Measurements from ENCODE around the gene BTBD9.

The BTBD9 gene

DNA sequence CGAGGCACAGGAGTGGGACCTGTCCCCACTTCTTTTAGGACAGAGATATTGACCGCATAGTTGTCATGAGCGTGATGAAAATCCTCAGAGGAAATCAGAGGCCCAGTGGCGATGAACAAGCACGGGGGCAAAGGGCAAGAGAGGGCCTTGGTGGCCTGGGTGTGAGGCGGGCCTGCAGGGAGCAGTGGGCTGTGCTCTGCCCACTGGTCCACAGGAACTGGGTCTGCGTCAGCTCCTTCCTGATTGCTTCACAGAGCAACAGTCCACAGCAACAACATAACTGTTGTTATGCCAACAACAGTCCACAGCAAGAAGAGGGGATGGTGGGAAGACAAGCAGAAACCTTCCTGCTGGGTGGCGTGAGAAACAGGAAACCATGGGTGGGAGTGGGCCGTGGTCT is 484.6 kb downstream of the BTBD9 start:
- TF ChIP-seq, protein P1, sequence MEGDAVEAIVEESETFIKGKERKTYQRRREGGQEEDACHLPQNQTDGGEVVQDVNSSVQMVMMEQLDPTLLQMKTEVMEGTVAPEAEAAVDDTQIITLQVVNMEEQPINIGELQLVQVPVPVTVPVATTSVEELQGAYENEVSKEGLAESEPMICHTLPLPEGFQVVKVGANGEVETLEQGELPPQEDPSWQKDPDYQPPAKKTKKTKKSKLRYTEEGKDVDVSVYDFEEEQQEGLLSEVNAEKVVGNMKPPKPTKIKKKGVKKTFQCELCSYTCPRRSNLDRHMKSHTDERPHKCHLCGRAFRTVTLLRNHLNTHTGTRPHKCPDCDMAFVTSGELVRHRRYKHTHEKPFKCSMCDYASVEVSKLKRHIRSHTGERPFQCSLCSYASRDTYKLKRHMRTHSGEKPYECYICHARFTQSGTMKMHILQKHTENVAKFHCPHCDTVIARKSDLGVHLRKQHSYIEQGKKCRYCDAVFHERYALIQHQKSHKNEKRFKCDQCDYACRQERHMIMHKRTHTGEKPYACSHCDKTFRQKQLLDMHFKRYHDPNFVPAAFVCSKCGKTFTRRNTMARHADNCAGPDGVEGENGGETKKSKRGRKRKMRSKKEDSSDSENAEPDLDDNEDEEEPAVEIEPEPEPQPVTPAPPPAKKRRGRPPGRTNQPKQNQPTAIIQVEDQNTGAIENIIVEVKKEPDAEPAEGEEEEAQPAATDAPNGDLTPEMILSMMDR (IDR thresholded peaks at IDR 0.05; ENCODE audit: low read depth, low read length, missing control alignments): no peak
- DNase-seq (ENCODE audit: extremely low read depth, low read depth): no peak
- H3K4me3 ChIP-seq (replicated peaks; ENCODE audit: low read depth, low read length): no peak overlapping the region

DNA sequence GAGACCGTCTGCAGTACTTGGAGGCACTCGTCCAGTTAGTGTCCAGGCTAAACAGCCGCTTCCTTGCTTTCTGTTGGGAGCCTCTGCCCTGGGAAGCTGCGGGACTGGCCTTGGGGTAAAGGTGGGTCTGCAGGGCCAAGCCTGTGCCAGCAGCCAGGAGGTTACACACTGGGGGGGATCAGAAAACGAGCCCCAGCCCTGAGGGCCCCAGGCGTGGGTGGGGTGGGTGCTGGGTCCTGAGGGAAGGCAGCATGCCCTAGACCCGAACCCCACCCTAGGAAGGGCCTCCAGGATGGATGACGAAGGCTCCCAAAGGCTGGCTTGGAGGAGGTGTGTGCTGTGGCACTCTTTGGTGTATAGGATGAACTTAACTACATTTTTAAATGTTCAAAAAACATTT is 485.0 kb downstream of the BTBD9 start:
- H3K4me3 ChIP-seq (replicated peaks; ENCODE audit: low read depth, low read length): no peak overlapping the region
- TF ChIP-seq, protein P1 (IDR thresholded peaks at IDR 0.05; ENCODE audit: low read depth, low read length, missing control alignments): no peak
- DNase-seq (ENCODE audit: extremely low read depth, low read depth): no peak

DNA sequence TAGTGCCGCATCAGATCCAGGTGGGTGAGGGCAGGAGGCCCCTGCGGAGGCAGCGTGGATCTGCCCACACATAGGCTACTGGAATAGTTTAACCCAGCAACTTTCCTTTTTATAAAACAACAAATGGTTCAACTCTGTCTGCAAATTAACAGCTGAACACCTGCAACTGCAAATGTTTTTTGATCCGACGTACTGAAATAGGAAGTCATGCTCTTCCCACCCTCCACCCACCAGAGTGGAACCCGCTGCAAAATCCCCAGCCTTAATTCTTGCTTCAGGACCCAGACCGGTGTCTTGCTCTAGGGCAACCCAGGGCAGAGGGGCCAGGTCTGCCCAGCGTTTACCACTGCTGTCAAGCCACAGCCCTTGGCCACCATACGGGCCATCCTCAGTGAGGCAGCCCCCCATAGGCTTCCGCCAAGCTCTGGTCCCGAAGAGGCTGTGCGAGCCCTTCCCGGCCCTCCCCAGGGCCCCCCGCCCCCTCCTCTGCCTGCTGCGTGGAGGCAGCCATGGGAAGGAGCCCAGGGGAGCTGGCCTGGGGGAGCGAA is 485.9 kb downstream of the BTBD9 start:
- DNase-seq (ENCODE audit: extremely low read depth, low read depth): no peak
- TF ChIP-seq, protein P1 (IDR thresholded peaks at IDR 0.05; ENCODE audit: low read depth, low read length, missing control alignments): no peak
- no peak overlapping the region for H3K4me3 ChIP-seq (replicated peaks; ENCODE audit: low read depth, low read length)

DNA sequence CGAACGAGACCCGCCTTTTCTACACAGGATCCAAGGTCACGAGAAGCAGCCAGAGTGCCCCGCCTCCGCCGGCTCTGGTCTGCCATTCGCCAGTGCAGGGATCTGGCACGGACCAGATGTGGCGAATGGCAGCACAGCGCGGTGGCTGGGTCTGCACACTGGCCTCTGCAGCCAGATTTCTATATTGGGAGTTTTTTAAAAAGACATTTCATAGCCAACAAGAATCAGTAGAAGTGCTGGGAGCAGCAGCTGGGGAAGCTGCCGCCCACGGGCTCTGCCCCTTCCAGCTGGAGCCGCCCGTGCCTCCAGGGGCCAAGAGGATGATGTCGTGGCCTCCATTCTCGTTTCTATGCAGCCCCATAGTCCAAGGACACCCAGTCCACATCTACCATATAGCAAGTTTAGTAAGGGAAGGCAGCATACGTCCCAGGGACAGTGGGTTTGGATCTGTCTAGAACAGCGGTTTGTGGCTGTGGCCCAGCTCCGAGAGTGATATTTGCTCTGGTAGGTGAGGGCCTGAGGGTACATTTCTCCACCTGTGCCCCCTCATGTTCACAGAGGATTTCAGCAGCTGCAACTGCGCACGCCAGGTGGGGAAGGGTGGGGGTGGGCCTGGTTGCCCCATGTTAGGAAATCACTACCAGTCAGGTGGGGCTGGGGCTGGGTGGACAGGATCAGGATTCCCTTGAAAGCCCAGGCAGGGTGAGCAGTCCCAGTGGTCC is 486.5 kb downstream of the BTBD9 start:
- TF ChIP-seq, protein P1 (IDR thresholded peaks at IDR 0.05; ENCODE audit: low read depth, low read length, missing control alignments): no peak
- no peak for DNase-seq (ENCODE audit: extremely low read depth, low read depth)
- no peak overlapping the region for H3K4me3 ChIP-seq (replicated peaks; ENCODE audit: low read depth, low read length)

DNA sequence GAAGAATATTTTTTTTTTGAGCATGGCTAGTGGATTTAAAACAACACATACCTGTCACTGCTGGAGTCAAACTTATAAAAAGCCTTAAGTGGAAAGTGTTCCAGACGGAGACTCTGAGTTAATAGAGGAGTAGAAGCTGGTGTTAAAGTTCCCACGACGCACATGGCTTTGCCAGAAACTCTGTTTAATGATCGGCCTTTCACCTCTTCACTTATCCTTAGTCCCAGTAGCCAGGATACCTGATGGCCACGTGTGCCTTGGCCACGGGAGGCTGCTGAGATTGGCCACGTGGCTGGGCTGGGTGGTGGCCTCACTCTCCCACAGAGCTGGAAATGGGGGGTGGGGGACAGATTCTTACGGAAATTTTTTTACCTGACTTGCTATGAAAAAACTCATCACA is 487.1 kb downstream of the BTBD9 start:
- TF ChIP-seq, protein P1 (IDR thresholded peaks at IDR 0.05; ENCODE audit: low read depth, low read length, missing control alignments): no peak
- H3K4me3 ChIP-seq (replicated peaks; ENCODE audit: low read depth, low read length): no peak overlapping the region
- DNase-seq (ENCODE audit: extremely low read depth, low read depth): no peak

DNA sequence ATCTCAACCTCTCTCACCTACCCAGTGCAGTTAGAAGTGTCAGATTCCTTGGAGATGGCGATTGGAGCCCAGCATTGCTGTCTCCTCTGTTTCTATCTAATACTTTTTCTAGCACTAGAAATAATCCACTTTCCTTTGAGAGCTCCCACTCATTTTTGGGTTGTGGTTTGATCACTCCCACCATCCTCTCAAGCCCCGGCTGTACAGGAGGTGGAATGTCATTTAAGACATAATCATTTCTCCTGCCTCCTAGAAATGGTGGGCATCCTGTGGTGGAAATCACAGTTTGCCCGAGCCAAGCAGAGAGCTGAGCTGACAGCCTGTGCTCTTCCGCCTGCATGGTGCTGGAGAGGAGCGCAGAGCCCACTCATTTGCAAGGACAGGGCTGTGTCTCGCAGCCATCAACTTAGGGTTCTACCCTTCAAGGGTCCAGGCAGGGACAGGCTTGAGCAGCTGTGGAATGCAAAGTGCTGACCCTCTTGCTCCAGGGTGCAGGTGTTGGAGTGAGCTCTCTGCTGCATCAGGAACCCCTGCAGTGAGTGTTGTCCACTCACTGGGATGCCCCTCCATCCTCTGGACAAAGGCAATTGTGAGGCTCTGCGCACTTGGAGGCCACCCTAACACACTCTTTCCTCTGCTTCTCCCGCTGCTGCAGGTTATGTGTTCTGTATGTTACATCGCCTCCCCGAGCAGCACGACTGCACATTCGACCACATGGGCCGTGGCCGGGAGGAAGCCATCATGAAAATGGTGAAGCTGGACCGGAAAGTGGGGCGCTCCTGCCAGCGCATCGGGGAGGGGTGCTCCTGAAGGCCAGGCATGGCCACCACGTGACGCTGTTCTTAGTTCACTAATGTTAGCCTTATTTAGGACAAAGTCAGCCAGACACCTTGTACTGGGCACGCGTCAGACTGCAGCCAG is 487.9 kb downstream of the BTBD9 start:
- H3K4me3 ChIP-seq (replicated peaks; ENCODE audit: low read depth, low read length): no peak overlapping the region
- TF ChIP-seq, protein P1 (IDR thresholded peaks at IDR 0.05; ENCODE audit: low read depth, low read length, missing control alignments): no peak
- no peak for DNase-seq (ENCODE audit: extremely low read depth, low read depth)

Data from HFF-Myc (cell line).